ENCODE measurements around the gene TAPT1.

TAPT1 gene

DNA sequence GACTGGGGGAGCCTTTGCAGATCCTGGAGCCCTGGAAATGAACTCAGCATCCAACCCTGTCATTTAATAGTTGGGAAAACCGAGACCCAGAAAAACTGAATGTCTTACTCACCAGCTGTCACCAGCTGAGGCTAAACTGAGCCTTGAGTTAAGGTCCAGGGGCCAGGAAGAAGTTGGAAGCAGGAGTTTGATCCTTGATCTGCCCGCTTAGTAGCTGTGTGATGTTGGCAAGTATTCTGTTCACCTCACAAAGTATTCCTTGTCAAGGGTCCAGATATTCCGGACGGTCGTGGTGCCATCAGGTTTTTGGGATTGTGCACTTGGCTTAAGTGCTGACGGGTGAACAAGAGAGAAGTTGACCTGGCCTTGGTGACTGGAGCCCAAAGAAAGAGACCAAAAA is 111.7 kb downstream of the TAPT1 start:
- no peaks in the 10 kb centered on the region for H3K27me3 ChIP-seq (ENCODE audit: control insufficient read depth in 1 of 2, insufficient read depth in 2 of 2, low read length in 2 of 2)
- H3K9me3 ChIP-seq (ENCODE audit: control insufficient read depth in 1 of 2, low read length in 2 of 2): no peaks in the 10 kb centered on the region
- no peaks in the 10 kb centered on the region for H3K4me1 ChIP-seq (ENCODE audit: control insufficient read depth in 1 of 2, insufficient read depth in 2 of 2, low read length in 2 of 2)
- H3K27ac ChIP-seq (ENCODE audit: low read depth, low read length): no peak overlapping the region
- H3K36me3 ChIP-seq (ENCODE audit: control insufficient read depth in 1 of 2, insufficient read depth in 2 of 2, low read length in 2 of 2): no peaks in the 10 kb centered on the region
- no peak overlapping the region for H3K9ac ChIP-seq (ENCODE audit: low read depth in 1 of 2, low read length in 2 of 2)
- no peak overlapping the region for H3K4me3 ChIP-seq (ENCODE audit: low read depth in 1 of 2, low read length in 2 of 2)

DNA sequence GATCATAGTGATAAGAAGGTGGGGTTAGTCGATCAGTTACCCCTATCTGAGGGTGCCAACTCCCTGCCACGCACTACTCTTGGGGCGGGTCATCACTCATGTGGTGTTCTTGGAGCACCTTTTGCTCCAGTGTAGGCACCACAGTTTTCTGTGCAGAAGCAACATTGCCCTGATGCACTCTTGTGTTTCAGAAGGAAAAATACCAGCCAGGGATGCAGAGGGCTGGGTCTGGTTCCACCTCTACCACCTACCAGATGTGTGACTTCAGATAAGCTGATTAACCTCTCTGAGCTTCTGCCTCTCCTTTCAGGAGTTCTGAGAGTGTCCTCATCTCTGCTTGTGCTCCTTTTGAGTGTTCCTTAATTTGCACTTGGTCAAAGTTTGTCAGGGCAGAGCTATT is 112.5 kb downstream of the TAPT1 start:
- no peaks in the 10 kb centered on the region for H3K36me3 ChIP-seq (ENCODE audit: control insufficient read depth in 1 of 2, insufficient read depth in 2 of 2, low read length in 2 of 2)
- H3K27ac ChIP-seq (ENCODE audit: low read depth, low read length): no peak overlapping the region

DNA sequence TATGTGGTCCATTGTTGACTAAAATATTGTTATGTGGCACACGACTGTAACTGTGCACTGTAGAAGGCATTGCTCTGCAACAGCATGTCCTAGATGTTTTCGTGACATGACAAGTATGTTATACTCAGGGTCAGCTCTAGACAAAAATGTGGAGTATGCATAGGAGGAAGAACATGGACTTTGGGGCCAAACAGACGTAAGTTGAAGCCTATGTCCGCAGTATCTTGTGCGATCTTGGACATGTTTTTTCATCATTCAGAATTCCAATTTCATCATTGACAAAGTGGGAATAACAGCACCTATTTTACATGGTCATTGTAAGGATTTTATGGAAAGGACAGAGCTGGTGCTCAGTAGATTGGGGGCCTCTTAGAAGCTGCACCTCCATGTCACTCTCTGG is 114.7 kb downstream of the TAPT1 start:
- Histone ChIP-seq H3K27ac (ENCODE audit: low read depth, low read length) (no peak overlapping the region), H3K9me3 (ENCODE audit: control insufficient read depth in 1 of 2, low read length in 2 of 2) (no peaks in the 10 kb centered on the region), H3K4me3 (ENCODE audit: low read depth in 1 of 2, low read length in 2 of 2) (no peak overlapping the region), H3K4me1 (ENCODE audit: control insufficient read depth in 1 of 2, insufficient read depth in 2 of 2, low read length in 2 of 2) (no peaks in the 10 kb centered on the region), H3K9ac (ENCODE audit: low read depth in 1 of 2, low read length in 2 of 2) (no peak overlapping the region), H3K27me3 (ENCODE audit: control insufficient read depth in 1 of 2, insufficient read depth in 2 of 2, low read length in 2 of 2) (no peaks in the 10 kb centered on the region), H3K36me3 (ENCODE audit: control insufficient read depth in 1 of 2, insufficient read depth in 2 of 2, low read length in 2 of 2) (no peaks in the 10 kb centered on the region)

More for the DNA sequence above, 112.5 kb downstream of the TAPT1 start:
- no peaks in the 10 kb centered on the region for H3K4me1 ChIP-seq (ENCODE audit: control insufficient read depth in 1 of 2, insufficient read depth in 2 of 2, low read length in 2 of 2)
- no peak overlapping the region for H3K4me3 ChIP-seq (ENCODE audit: low read depth in 1 of 2, low read length in 2 of 2)
- H3K9ac ChIP-seq (ENCODE audit: low read depth in 1 of 2, low read length in 2 of 2): no peak overlapping the region
- H3K27me3 ChIP-seq (ENCODE audit: control insufficient read depth in 1 of 2, insufficient read depth in 2 of 2, low read length in 2 of 2): no peaks in the 10 kb centered on the region
- H3K9me3 ChIP-seq (ENCODE audit: control insufficient read depth in 1 of 2, low read length in 2 of 2): no peaks in the 10 kb centered on the region

DNA sequence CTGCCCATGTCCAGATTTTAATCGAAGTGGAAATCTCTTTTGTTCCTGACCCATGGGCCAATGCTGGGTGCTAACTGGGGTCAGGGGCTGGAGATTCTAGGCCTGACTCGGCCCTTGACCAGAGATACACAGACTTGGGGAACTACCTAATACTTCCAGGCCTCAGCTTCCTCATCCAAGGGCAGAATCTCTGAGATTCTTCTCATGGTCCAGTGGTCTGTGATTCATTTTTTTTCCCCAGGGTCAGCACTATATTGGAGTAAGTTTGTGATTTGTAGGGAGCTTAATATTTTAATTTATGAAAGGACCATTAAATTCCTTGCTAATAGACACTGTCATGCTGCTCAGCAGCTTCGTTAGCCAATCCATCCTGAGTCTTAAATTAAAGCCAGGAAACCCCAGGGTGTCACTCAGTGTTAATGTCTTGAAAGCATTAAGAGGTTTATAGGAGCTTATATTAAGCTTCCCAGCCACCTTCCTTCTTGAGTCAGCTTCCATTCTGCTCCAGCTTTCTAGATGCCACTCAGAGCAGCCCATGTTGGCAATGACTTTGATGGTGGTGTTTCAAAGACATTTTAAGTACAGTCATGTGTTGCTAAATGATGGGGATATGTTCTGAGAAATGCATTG is 115.5 kb downstream of the TAPT1 start:
- H3K9me3 ChIP-seq (ENCODE audit: control insufficient read depth in 1 of 2, low read length in 2 of 2): no peaks in the 10 kb centered on the region
- H3K9ac ChIP-seq (ENCODE audit: low read depth in 1 of 2, low read length in 2 of 2): no peak overlapping the region
- H3K4me3 ChIP-seq (ENCODE audit: low read depth in 1 of 2, low read length in 2 of 2): no peak overlapping the region
- no peak overlapping the region for H3K27ac ChIP-seq (ENCODE audit: low read depth, low read length)
- no peaks in the 10 kb centered on the region for H3K27me3 ChIP-seq (ENCODE audit: control insufficient read depth in 1 of 2, insufficient read depth in 2 of 2, low read length in 2 of 2)
- no peaks in the 10 kb centered on the region for H3K36me3 ChIP-seq (ENCODE audit: control insufficient read depth in 1 of 2, insufficient read depth in 2 of 2, low read length in 2 of 2)
- H3K4me1 ChIP-seq (ENCODE audit: control insufficient read depth in 1 of 2, insufficient read depth in 2 of 2, low read length in 2 of 2): no peaks in the 10 kb centered on the region
